ENCODE results near the gene CRY1.

DNA sequence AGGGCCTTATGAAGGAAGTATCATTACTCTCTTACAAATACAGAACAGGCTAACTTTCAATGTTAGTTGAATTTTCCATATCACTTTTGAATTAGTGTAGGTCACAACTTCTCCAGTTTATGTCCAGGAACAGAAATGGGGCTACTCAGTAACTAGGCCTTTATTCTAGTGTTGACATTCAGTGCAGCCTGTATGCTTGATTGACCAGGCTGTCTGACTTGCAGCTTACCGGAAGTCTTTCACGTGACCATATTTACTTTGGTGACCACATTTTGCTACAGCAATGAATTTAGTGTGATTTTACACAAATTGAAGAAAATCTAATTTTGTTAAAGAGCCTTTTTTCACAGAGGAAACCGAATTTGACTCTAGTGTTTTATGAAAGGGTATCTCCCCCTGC is 118.8 kb downstream of the CRY1 start:
- TF ChIP-seq CTCF (IDR thresholded peaks at IDR 0.05) = no peak
- no peak for TF ChIP-seq POLR2A (IDR thresholded peaks at IDR 0.05)
